Tibial artery (tissue), 4 donors: ENCODE data around the gene NKPD1.

Experiments
- DNase-seq, 2 donors: peaks; one replicate each; pipeline ENCODE4 v3.0.0-alpha.2; 2019
- H3K27ac ChIP-seq, 2 donors: fragments of 200-600 bp; sonication (generic) in 1 of 2; 1 replicate in 1 of 2; 2 replicates in 1 of 2; pipeline ENCODE4 v1.5.1; 2018 to 2019; ENCODE audit warnings: mild to moderate bottlenecking in 1 of 2
- H3K27me3 ChIP-seq, 2 donors: fragments of 200-600 bp; sonication (generic) in 1 of 2; one replicate each; pipeline versions ENCODE4 v1.5.1 to v1.6.0; 2016 to 2019
- H3K36me3 ChIP-seq, 3 donors: fragments of 200-600 bp; sonication (generic) in 2 of 3; one replicate each; pipeline ENCODE4 v1.5.1; 2016 to 2019; ENCODE audit warnings: mild to moderate bottlenecking in 2 of 3
- H3K4me1 ChIP-seq, 4 donors: fragments of 200-600 bp; sonication (generic) in 2 of 4; 1 replicate in 3 of 4; 2 replicates in 1 of 4; pipeline ENCODE4 v1.5.1; 2016 to 2019
- H3K4me3 ChIP-seq, 2 donors: fragments of 200-600 bp; sonication (generic) in 1 of 2; 1 replicate in 1 of 2; 2 replicates in 1 of 2; pipeline ENCODE4 v1.5.1; 2018 to 2019; ENCODE audit warnings: mild to moderate bottlenecking in 2 of 2
- H3K9me3 ChIP-seq, 3 donors: fragments of 200-600 bp; sonication (generic) in 1 of 3; one replicate each; pipeline ENCODE4 v1.5.1; 2016 to 2019
- CTCF ChIP-seq, 2 experiments: fragments of 200-600 bp in 1 of 2; fragments of 450-650 bp in 1 of 2; IDR thresholded peaks; one replicate each; pipeline ENCODE4 v1.5.1; 2017 to 2019; ENCODE audit warnings: antibody characterized with exemption in 2 of 2, mild to moderate bottlenecking in 1 of 2, moderate library complexity in 1 of 2
- intact Hi-C: fragments of 100-400 bp; cut with DNase I; formaldehyde crosslinking; loops from one replicate; pipeline ENCODE4 v1.15.0; 2023; ENCODE audit warnings: low total_unique reads

NKPD1 gene

DNA sequence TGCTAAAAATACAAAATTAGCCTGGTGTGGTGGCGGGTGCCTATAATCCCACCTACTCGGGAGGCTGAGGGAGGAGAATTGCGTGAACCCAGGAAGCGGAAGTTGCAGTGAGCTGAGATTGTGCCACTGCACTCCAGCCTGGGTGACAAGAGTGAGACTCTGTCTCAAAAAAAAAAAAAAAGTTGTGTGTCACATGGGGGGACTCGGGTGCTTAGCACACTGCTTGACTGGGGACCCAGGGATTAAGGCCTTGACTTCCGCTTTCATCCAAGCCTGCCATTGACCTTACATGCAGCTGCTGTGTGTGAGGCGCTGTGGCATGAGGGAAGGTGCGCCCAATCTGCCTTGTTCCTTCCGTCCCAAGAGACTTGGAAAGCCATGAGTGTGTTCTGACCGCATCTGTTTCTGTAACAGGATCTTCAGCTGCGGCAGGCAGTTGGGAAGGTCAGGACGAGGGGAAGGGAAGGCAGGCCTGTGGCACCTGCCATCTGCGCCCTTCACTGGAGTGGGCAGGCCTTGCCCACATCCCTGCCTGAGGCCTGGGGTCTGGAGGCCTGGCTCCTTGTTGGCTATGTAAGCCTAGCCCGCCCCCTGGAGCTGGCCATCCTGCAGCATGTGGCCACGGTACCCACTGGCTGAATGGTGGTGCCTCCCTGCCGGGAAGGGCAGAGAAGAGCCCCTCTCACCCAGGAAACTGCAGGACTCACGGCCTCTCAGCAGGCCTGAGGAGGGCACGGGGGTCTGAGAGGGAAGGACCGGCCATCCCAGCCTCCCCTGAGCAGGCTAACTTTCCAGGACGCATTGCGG, 44.8 kb downstream of the NKPD1 start:
- Histone ChIP-seq H3K4me3 (no peak overlapping the region), H3K36me3 (no peaks in the 10 kb centered on the region), H3K27ac (no peak overlapping the region), H3K9me3 (no peaks in the 10 kb centered on the region), H3K27me3 (no peaks in the 10 kb centered on the region), H3K4me1 (peaks cover 0 to 32% (median 1%) of the 10 kb centered on the region in 4 donors)
- intact Hi-C loops = no loop called here
- DNase-seq = no peak
- TF ChIP-seq CTCF (IDR thresholded peaks at IDR 0.05) = no peak

GRCh38 chr19:45114116-45114515, 46.7 kb downstream of the NKPD1 start:
- TF ChIP-seq CTCF (IDR thresholded peaks at IDR 0.05) = no peak
- Histone ChIP-seq H3K36me3 (no peaks in the 10 kb centered on the region), H3K4me1 (peaks cover 0 to 30% (median 1%) of the 10 kb centered on the region in 4 donors), H3K27ac (no peak overlapping the region), H3K4me3 (no peak overlapping the region), H3K9me3 (no peaks in the 10 kb centered on the region), H3K27me3 (no peaks in the 10 kb centered on the region)
- DNase-seq = no peak
- intact Hi-C loops = no loop called here

- Histone ChIP-seq H3K4me3 (no peak overlapping the region), H3K9me3 (no peaks in the 10 kb centered on the region), H3K27me3 (no peaks in the 10 kb centered on the region), H3K4me1 (peaks cover 0 to 29% (median 1%) of the 10 kb centered on the region in 4 donors), H3K27ac (no peak overlapping the region), H3K36me3 (no peaks in the 10 kb centered on the region)
- no peak for DNase-seq
- TF ChIP-seq CTCF (IDR thresholded peaks at IDR 0.05) = no peak
- intact Hi-C loops = no loop called here
Observed at GRCh38 chr19:45113628-45114027, 47.2 kb downstream of the NKPD1 start.

DNA sequence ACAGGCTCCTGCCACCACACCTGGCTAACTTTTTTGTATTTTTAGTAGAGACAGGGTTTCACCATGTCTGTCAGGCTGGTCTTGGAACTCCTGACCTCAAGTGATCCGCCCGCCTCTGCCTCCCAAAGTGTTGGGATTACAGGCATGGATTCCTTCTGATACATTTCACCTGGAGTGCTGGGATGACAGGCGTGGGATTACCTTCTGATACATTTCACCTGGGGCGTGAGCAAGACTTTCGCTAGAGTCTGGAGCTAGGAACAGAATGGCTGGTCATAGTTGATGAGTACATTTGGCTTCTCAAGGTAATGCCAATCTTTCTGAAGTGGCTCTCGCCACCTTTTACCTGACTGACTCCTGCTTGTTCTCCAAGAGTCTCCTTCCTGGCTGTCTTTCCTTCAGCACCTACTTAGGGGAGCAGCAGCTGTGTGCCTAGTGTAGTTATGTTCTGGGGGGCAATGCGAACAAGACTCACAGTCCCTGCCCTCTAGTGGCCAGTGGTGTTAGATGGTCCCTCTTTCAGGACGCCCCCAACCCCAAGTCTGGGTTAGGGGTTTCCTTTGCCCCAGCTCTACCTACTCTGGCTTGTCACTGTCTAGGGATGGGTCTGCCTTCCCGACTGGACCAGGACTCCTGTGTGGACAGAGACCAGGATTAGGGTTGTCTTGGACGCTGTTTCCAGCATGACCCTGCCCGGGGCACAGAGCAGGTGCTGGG, 48.5 kb downstream of the NKPD1 start:
- TF ChIP-seq CTCF (IDR thresholded peaks at IDR 0.05) = no peak
- no peak overlapping the region for H3K4me3 ChIP-seq
- H3K4me1 ChIP-seq = peaks cover 0 to 15% (median 0%) of the 10 kb centered on the region in 4 donors
- no peaks in the 10 kb centered on the region for H3K9me3 ChIP-seq
- no peaks in the 10 kb centered on the region for H3K36me3 ChIP-seq
- no peak overlapping the region for H3K27ac ChIP-seq
- H3K27me3 ChIP-seq = no peaks in the 10 kb centered on the region
- intact Hi-C loops = no loop called here
- no peak for DNase-seq
